Gastroesophageal sphincter (tissue), 4 donors: ENCODE results near the gene UFSP1. TPM values are rescaled to one million over a fixed set of nuclear protein-coding genes. Genes with fewer than 3 reads are reported as not detected.

Source experiments
- ATAC-seq: fragments of 150-250 bp; one replicate; pipeline ENCODE4 v1.9.1; 2016; ENCODE audit warnings: mild to moderate bottlenecking, moderate library complexity
- H3K27ac ChIP-seq, 4 donors: fragments of 200-600 bp; sonication (generic) in 3 of 4; 1 replicate in 3 of 4; 2 replicates in 1 of 4; pipeline ENCODE4 v1.5.1; 2016 to 2019
- H3K27me3 ChIP-seq: fragments of 200-600 bp; sonication (generic); one replicate; pipeline ENCODE4 v1.5.1; 2019
- H3K36me3 ChIP-seq, 2 donors: fragments of 200-600 bp; sonication (generic); one replicate each; pipeline ENCODE4 v1.5.1; 2019; ENCODE audit warnings: control low read depth in 1 of 2
- H3K4me1 ChIP-seq, 3 donors: fragments of 200-600 bp; sonication (generic); 1 replicate in 2 of 3; 2 replicates in 1 of 3; pipeline ENCODE4 v1.5.1; 2016 to 2019; ENCODE audit warnings: control low read depth in 2 of 3
- H3K4me3 ChIP-seq, 2 donors: fragments of 200-600 bp; sonication (generic); one replicate each; pipeline ENCODE4 v1.5.1; 2019; ENCODE audit warnings: mild to moderate bottlenecking in 1 of 2, moderate library complexity in 1 of 2
- H3K9me3 ChIP-seq, 3 donors: fragments of 200-600 bp; sonication (generic); one replicate each; pipeline ENCODE4 v1.5.1; 2017 to 2019; ENCODE audit warnings: control low read depth in 2 of 3
- CTCF ChIP-seq, 4 experiments: fragments of 200-600 bp in 2 of 4; fragments of 450-650 bp in 2 of 4; sonication (generic) in 1 of 4; IDR thresholded peaks; one replicate each; pipeline ENCODE4 v1.5.1; 2017 to 2019; ENCODE audit warnings: antibody characterized with exemption in 4 of 4, mild to moderate bottlenecking in 2 of 4, moderate library complexity in 2 of 4
- EP300 ChIP-seq: sonication (generic); formaldehyde crosslinking; IDR thresholded peaks from one replicate; pipeline ENCODE4 v1.6.1; 2017; ENCODE audit warnings: antibody characterized with exemption, mild to moderate bottlenecking
- POLR2A ChIP-seq, 2 donors: fragments of 450-650 bp; IDR thresholded peaks; one replicate each; pipeline ENCODE4 v1.6.1; 2017; ENCODE audit warnings: antibody characterized with exemption in 2 of 2, mild to moderate bottlenecking in 2 of 2, moderate library complexity in 1 of 2
- POLR2AphosphoS5 ChIP-seq: sonication (generic); formaldehyde crosslinking; IDR thresholded peaks from one replicate; pipeline ENCODE4 v1.6.1; 2017; ENCODE audit warnings: antibody characterized with exemption
- WGBS, 2 donors: methylation state at CpG; one replicate each; pipeline ENCODE4 v1.1.5; 2018; ENCODE audit warnings: low coverage in 1 of 2; 5-methylcytosine and 5-hydroxymethylcytosine counted together
- total RNA-seq, 4 donors: library from RNA; depleted of rRNA; stranded (reverse); fragments of >200 nt; gene quantifications; one replicate each; pipeline ENCODE4 v1.1.0, GENCODE V29; 2016

Gene UFSP1
- total RNA-seq, 4 donors from 2014 or later = 5.4 to 9.2 (median 7.7) TPM

- Histone ChIP-seq H3K36me3 (no peaks in the 10 kb centered on the region), H3K4me3 (peak overlapping the region; percentile 7 to 52), H3K27me3 (peaks cover 62% of the 10 kb centered on the region), H3K9me3 (no peaks in the 10 kb centered on the region), H3K4me1 (peaks cover 0 to 47% (median 32%) of the 10 kb centered on the region in 3 donors), H3K27ac (peak overlapping the region in 1 of 4 donors; percentile 60)
- ATAC-seq = no peak
- 0% methylated on average over 10 of the region's 83 CpGs; no CpG with 5 or more reads in 1 of the 2 donors for WGBS, 2 donors
- TF ChIP-seq POLR2A (IDR thresholded peaks at IDR 0.05) (no peak), CTCF (IDR thresholded peaks at IDR 0.05) (peak in 3 of 4 experiments; percentile 66 to 89 (median 67))
Measured at GRCh38 chr7:100894860-100895700, 5.6 kb upstream of the UFSP1 start.

GRCh38 chr7:100893910-100894721, 4.6 kb upstream of the UFSP1 start:
- ATAC-seq = no peak
- no peaks in the 10 kb centered on the region for H3K9me3 ChIP-seq
- no peaks in the 10 kb centered on the region for H3K36me3 ChIP-seq
- H3K27me3 ChIP-seq = peaks cover 52% of the 10 kb centered on the region
- H3K27ac ChIP-seq = peak overlapping the region in 1 of 4 donors; percentile 60
- peaks cover 0 to 53% (median 34%) of the 10 kb centered on the region in 3 donors for H3K4me1 ChIP-seq
- TF ChIP-seq CTCF (IDR thresholded peaks at IDR 0.05) = no peak
- TF ChIP-seq POLR2AphosphoS5 = no peak
- TF ChIP-seq EP300 = no peak
- no peak for TF ChIP-seq POLR2A (IDR thresholded peaks at IDR 0.05)
- WGBS, 2 donors = 21 to 26% methylated on average over 5 to 19 of the region's 40 CpGs
- peak overlapping the region in 1 of 2 donors; percentile 52 for H3K4me3 ChIP-seq

GRCh38 chr7:100893318-100893895, 3.9 kb upstream of the UFSP1 start:
- no peaks in the 10 kb centered on the region for H3K9me3 ChIP-seq
- H3K4me1 ChIP-seq = peaks cover 0 to 60% (median 41%) of the 10 kb centered on the region in 3 donors
- WGBS, 2 donors = no CpG with 5 or more reads among the region's 32 CpGs
- TF ChIP-seq POLR2A (IDR thresholded peaks at IDR 0.05) (no peak), POLR2AphosphoS5 (no peak), CTCF (IDR thresholded peaks at IDR 0.05) (no peak), EP300 (no peak)
- no peak overlapping the region for H3K4me3 ChIP-seq
- H3K27ac ChIP-seq = no peak overlapping the region
- H3K36me3 ChIP-seq = peaks cover 0 to 3% of the 10 kb centered on the region in 2 donors
- ATAC-seq = no peak
- H3K27me3 ChIP-seq = peaks cover 45% of the 10 kb centered on the region

GRCh38 chr7:100892364-100893317, 3.1 kb upstream of the UFSP1 start:
- 50 to 78% methylated on average over 1 to 6 of the region's 44 CpGs for WGBS, 2 donors

More at GRCh38 chr7:100892364-100893317, 3.1 kb upstream of the UFSP1 start:
- Histone ChIP-seq H3K4me1 (peaks cover 0 to 68% (median 44%) of the 10 kb centered on the region in 3 donors), H3K4me3 (no peak overlapping the region), H3K9me3 (no peaks in the 10 kb centered on the region), H3K27ac (no peak overlapping the region), H3K27me3 (peaks cover 38% of the 10 kb centered on the region), H3K36me3 (peaks cover 0 to 11% of the 10 kb centered on the region in 2 donors)
- TF ChIP-seq CTCF (IDR thresholded peaks at IDR 0.05) (no peak), POLR2AphosphoS5 (no peak), EP300 (no peak), POLR2A (IDR thresholded peaks at IDR 0.05) (no peak)
- ATAC-seq = no peak
